ENCODE data around the gene ACHE. TPM values are rescaled to one million over a fixed set of nuclear protein-coding genes. Genes with fewer than 3 reads are reported as not detected.

Gene ACHE
- total RNA-seq, 1 experiment from 2014 or later = 7.0 TPM

GRCh38 chr7:100891568-100892247 is 4.0 kb downstream of the ACHE start:
- no peak overlapping the region for H3K27ac ChIP-seq (ENCODE audit: insufficient read length, low read depth, low read length)
- H3K9ac ChIP-seq (ENCODE audit: extremely low read depth, insufficient read length, low read length) = no peak overlapping the region

More at GRCh38 chr7:100891568-100892247, 4.0 kb downstream of the ACHE start:
- Histone ChIP-seq H2AFZ (ENCODE audit: low read length) (no peak overlapping the region), H3K9me3 (ENCODE audit: control insufficient read depth, low read depth, low read length) (no peaks in the 10 kb centered on the region), H3K56ac (ENCODE audit: insufficient read length, low read depth, low read length) (no peak overlapping the region), H3K27me3 (ENCODE audit: insufficient read depth, low read length) (peaks cover 7% of the 10 kb centered on the region), H2BK20ac (ENCODE audit: low read depth, low read length, poor library complexity, severe bottlenecking) (no peak overlapping the region), H2BK15ac (ENCODE audit: low read depth, low read length) (no peak overlapping the region), H3K18ac (ENCODE audit: insufficient read length, low read depth, low read length) (no peak overlapping the region), H2BK120ac (ENCODE audit: low read depth, low read length, poor library complexity, severe bottlenecking) (no peak overlapping the region), H3K23ac (ENCODE audit: insufficient read length, low read depth, low read length) (no peak overlapping the region), H3K23me2 (ENCODE audit: insufficient read length, low read depth, low read length, poor library complexity, severe bottlenecking) (peaks cover 36% of the 10 kb centered on the region), H4K5ac (ENCODE audit: insufficient read length, low read depth, low read length) (no peak overlapping the region), H2AK5ac (ENCODE audit: insufficient read length, low read length) (no peak overlapping the region), H4K8ac (replicated peaks; ENCODE audit: insufficient read length, low read depth, low read length) (no peak overlapping the region), H3K4me1 (ENCODE audit: insufficient read depth, low read length) (peaks cover 2% of the 10 kb centered on the region; the same call in 1 of the 2 replicates), H3K79me1 (ENCODE audit: insufficient read depth, low read depth, low read length, poor library complexity, severe bottlenecking) (no peaks in the 10 kb centered on the region), H4K20me1 (ENCODE audit: control insufficient read depth, insufficient read depth, insufficient read length) (no peaks in the 10 kb centered on the region), H3K14ac (ENCODE audit: insufficient read depth, low read length) (no peak overlapping the region), H3K79me2 (ENCODE audit: insufficient read depth, low read length) (peaks cover 6% of the 10 kb centered on the region; the same call in 1 of the 2 replicates), H2BK5ac (ENCODE audit: insufficient read length, low read length) (no peak overlapping the region), H4K91ac (ENCODE audit: insufficient read length, low read depth, low read length) (no peak overlapping the region), H3K4me2 (ENCODE audit: insufficient read depth, insufficient read length, low read length) (peak overlapping the region; percentile 54), H2BK12ac (ENCODE audit: insufficient read length, low read depth, low read length) (no peak overlapping the region), H3T11ph (ENCODE audit: low read length) (no peak overlapping the region), H3K4ac (ENCODE audit: low read depth, low read length) (no peak overlapping the region; the same call in 1 of the 2 replicates)
- H3K36me3 Mint-ChIP-seq (ENCODE audit: insufficient read depth in 1 of 3, low read depth in 3 of 3) = peaks cover 17 to 23% (median 20%) of the 10 kb centered on the region in 3 experiments
- WGBS (ENCODE audit: extremely low coverage, insufficient read length, low lambda C conversion rate) = no CpG with 5 or more reads among the region's 8 CpGs
- H3K27ac Mint-ChIP-seq = peak overlapping the region; percentile 46 to 65 (median 55); a peak in 4 of 7 replicates
- peaks cover 39 to 41% of the 10 kb centered on the region in 2 experiments for H3K4me1 Mint-ChIP-seq
- peak overlapping the region; percentile 80 to 93 for H3K4me3 Mint-ChIP-seq
- no peak for TF ChIP-seq CTCF (conservative IDR thresholded peaks at IDR 0.05)
- peaks cover 14% of the 10 kb centered on the region for H3K27me3 Mint-ChIP-seq (ENCODE audit: low read depth)
- no peaks in the 10 kb centered on the region; a peak in 2 of 5 replicates for H3K9me3 Mint-ChIP-seq
- no peak for DNase-seq

All from H9 (cell line).